Tibial nerve (tissue), 3 donors: ENCODE results near the gene TAMM41.

Experiments
- POLR2A ChIP-seq, 2 donors: fragments of 450-650 bp; IDR thresholded peaks; one replicate each; pipeline ENCODE4 v1.6.1; 2017; ENCODE audit warnings: antibody characterized with exemption in 2 of 2, mild to moderate bottlenecking in 2 of 2, moderate library complexity in 2 of 2
- TF ChIP-seq, protein P1 (sequence below), 5 experiments: fragments of 200-600 bp in 3 of 5; fragments of 450-650 bp in 2 of 5; sonication (generic) in 3 of 5; IDR thresholded peaks; one replicate each; pipeline ENCODE4 v1.5.1; 2016 to 2019; ENCODE audit warnings: antibody characterized with exemption in 5 of 5, mild to moderate bottlenecking in 3 of 5, moderate library complexity in 2 of 5

GRCh38 chr3:11805716-11806115 is 41.0 kb downstream of the TAMM41 start:
- TF ChIP-seq, protein P1, sequence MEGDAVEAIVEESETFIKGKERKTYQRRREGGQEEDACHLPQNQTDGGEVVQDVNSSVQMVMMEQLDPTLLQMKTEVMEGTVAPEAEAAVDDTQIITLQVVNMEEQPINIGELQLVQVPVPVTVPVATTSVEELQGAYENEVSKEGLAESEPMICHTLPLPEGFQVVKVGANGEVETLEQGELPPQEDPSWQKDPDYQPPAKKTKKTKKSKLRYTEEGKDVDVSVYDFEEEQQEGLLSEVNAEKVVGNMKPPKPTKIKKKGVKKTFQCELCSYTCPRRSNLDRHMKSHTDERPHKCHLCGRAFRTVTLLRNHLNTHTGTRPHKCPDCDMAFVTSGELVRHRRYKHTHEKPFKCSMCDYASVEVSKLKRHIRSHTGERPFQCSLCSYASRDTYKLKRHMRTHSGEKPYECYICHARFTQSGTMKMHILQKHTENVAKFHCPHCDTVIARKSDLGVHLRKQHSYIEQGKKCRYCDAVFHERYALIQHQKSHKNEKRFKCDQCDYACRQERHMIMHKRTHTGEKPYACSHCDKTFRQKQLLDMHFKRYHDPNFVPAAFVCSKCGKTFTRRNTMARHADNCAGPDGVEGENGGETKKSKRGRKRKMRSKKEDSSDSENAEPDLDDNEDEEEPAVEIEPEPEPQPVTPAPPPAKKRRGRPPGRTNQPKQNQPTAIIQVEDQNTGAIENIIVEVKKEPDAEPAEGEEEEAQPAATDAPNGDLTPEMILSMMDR (IDR thresholded peaks at IDR 0.05): no peak
- no peak for TF ChIP-seq POLR2A (IDR thresholded peaks at IDR 0.05)
